GM21825 (cell line): ENCODE results near the gene STRA8.
"Not testable (repeated sequence)": the region's sequence is repeated elsewhere in the genome, so short reads cannot be mapped to it uniquely, and the experiment has no call there.

Experiments used
- ATAC-seq: cut with Tn5 transposase; IDR thresholded peaks from one replicate; pipeline ENCODE4 v1.9.1; 2021; ENCODE audit warnings: mild to moderate bottlenecking, moderate library complexity; ENCODE audit not compliant: unreplicated experiment

Gene STRA8

GRCh38 chr7:135204341-135204749, 29.3 kb upstream of the STRA8 start:
- no peak for ATAC-seq

- no peak for ATAC-seq
Observed at GRCh38 chr7:135204876-135205275, 28.8 kb upstream of the STRA8 start.

GRCh38 chr7:135205850-135206249, 27.8 kb upstream of the STRA8 start:
- no peak for ATAC-seq

GRCh38 chr7:135206941-135207391, 26.7 kb upstream of the STRA8 start:
- peak; percentile 32 for ATAC-seq

GRCh38 chr7:135207406-135208101, 26.1 kb upstream of the STRA8 start:
- no peak for ATAC-seq

GRCh38 chr7:135208102-135208793, 25.4 kb upstream of the STRA8 start:
- no peak for ATAC-seq

GRCh38 chr7:135209225-135209834, 24.3 kb upstream of the STRA8 start:
- no peak for ATAC-seq

- no peak for ATAC-seq
Observed at GRCh38 chr7:135210888-135211178, 22.8 kb upstream of the STRA8 start.

GRCh38 chr7:135211179-135211945, 22.3 kb upstream of the STRA8 start, which contains the start of gene WDR91:
Gene WDR91, minus strand, starts transcription at chr7:135211526. Its CDS starts 24 bp downstream, at chr7:135211502.
- ATAC-seq = peak; percentile 78

- not testable (repeated sequence) for ATAC-seq
Observed at GRCh38 chr7:135211946-135212685, 21.5 kb upstream of the STRA8 start.

GRCh38 chr7:135213831-135214230, 19.8 kb upstream of the STRA8 start:
- no peak for ATAC-seq

- ATAC-seq = no peak
Observed at GRCh38 chr7:135215180-135215579, 18.5 kb upstream of the STRA8 start.

- no peak for ATAC-seq
Observed at GRCh38 chr7:135215698-135216097, 17.9 kb upstream of the STRA8 start.

- ATAC-seq = no peak
Observed at GRCh38 chr7:135217645-135218509, 15.8 kb upstream of the STRA8 start.

- no peak for ATAC-seq
Observed at GRCh38 chr7:135224027-135224426, 9.6 kb upstream of the STRA8 start.

- no peak for ATAC-seq
Observed at GRCh38 chr7:135231686-135232085, 2.0 kb upstream of the STRA8 start.

GRCh38 chr7:135232087-135232486, 1.6 kb upstream of the STRA8 start:
- ATAC-seq = no peak

GRCh38 chr7:135232720-135233119, 918 bp upstream of the STRA8 start:
- no peak for ATAC-seq

- ATAC-seq = not testable (repeated sequence)
Observed at GRCh38 chr7:135234095-135234494, 457 bp downstream of the STRA8 start.

- no peak for ATAC-seq
Observed at GRCh38 chr7:135234727-135235126, 1.1 kb downstream of the STRA8 start.
